GM12878 (cell line): ENCODE data around the gene DNAJC25. TPM values are rescaled to one million over a fixed set of nuclear protein-coding genes. Genes with fewer than 3 reads are reported as not detected.

ENCODE experiments used
- ATAC-seq: fragments of 200-7000 bp; cut with Tn5 transposase; 3 replicates; pipeline ENCODE4 v1.9.1; 2020; ENCODE audit warnings: mild to moderate bottlenecking, moderate library complexity
- BruUV-seq: library from RNA; stranded (reverse); fragments of 400-500 nt; replicated peaks from 2 replicates; lab custom pipeline; 2021; lab: Mats Ljungman, UMichigan
- CTCF ChIA-PET: fragments of 300-600 bp; sonication (Branson Sonifier 250); formaldehyde crosslinking; extraction: SDS; loops from one replicate; lab custom pipeline; 2021; ENCODE audit warnings: inconsistent platforms; lab: Yijun Ruan, JAX
- POLR2A ChIA-PET: fragments of 350-600 bp; formaldehyde crosslinking; extraction: SDS; loops from one replicate; lab custom pipeline; 2021; ENCODE audit warnings: inconsistent platforms; lab: Charles Lee
- RAD21 ChIA-PET: fragments of 300-600 bp; sonication (Branson Sonifier 250); formaldehyde crosslinking; loops from one replicate; lab custom pipeline; 2023; ENCODE audit warnings: antibody characterized with exemption; ENCODE audit not compliant: unreplicated experiment; lab: Charles Lee
- SMC1A ChIA-PET: fragments of 300-600 bp; sonication (Branson Sonifier 250); formaldehyde crosslinking; loops from one replicate; lab custom pipeline; 2023; ENCODE audit not compliant: unreplicated experiment, uncharacterized antibody; lab: Charles Lee
- DNase-seq: peaks from one replicate; pipeline ENCODE4 v3.0.0-alpha.2; 2011; ENCODE audit warnings: low read depth, low spot score
- FAIRE-seq: peaks from 3 replicates; lab custom pipeline; 2011; peaks lifted over from hg19 to GRCh38; lab: Jason Lieb, UNC
- H2AFZ ChIP-seq: 2 replicates; pipeline ENCODE4 v1.6.0; 2011; ENCODE audit warnings: low read depth, low read length, control low read depth; ENCODE audit not compliant: control insufficient read depth
- H3K27ac ChIP-seq: 2 replicates; pipeline ENCODE4 v1.5.1; 2011; ENCODE audit warnings: control low read depth; ENCODE audit not compliant: control insufficient read depth, insufficient read depth
- H3K27me3 ChIP-seq, 2 experiments: replicated peaks in 1 of 2; 2 replicates each; pipeline versions ENCODE4 v1.6.0 to v1.6.1; 2011; ENCODE audit warnings: low read length in 1 of 2; ENCODE audit not compliant: control insufficient read depth in 2 of 2, insufficient read depth in 2 of 2
- H3K36me3 ChIP-seq, 2 experiments: 2 replicates each; pipeline ENCODE4 v1.5.1; 2011; ENCODE audit warnings: low read length in 1 of 2; ENCODE audit not compliant: control insufficient read depth in 2 of 2, insufficient read depth in 2 of 2
- H3K4me1 ChIP-seq: 2 replicates; pipeline ENCODE4 v1.6.1; 2011; ENCODE audit warnings: mild to moderate bottlenecking, low read length, moderate library complexity, mixed read lengths; ENCODE audit not compliant: control insufficient read depth, insufficient read depth
- H3K4me2 ChIP-seq: 2 replicates; pipeline ENCODE4 v1.6.0; 2011; ENCODE audit warnings: control low read depth; ENCODE audit not compliant: control insufficient read depth, insufficient read depth
- H3K4me3 ChIP-seq: fragments of 200-600 bp; sonication (generic); 2 replicates; pipeline ENCODE4 v1.5.1; 2016
- H3K79me2 ChIP-seq: 2 replicates; pipeline ENCODE4 v1.6.0; 2011; ENCODE audit warnings: low read length; ENCODE audit not compliant: control insufficient read depth, insufficient read depth
- H3K9ac ChIP-seq: 2 replicates; pipeline ENCODE4 v1.8.0; 2011; ENCODE audit warnings: low read length, control low read depth, mixed read lengths; ENCODE audit not compliant: control insufficient read depth, insufficient read depth
- H3K9me3 ChIP-seq: replicated peaks from 3 replicates; pipeline ENCODE4 v1.5.1; 2011; ENCODE audit warnings: mild to moderate bottlenecking, low read length; ENCODE audit not compliant: control insufficient read depth, insufficient read depth
- H4K20me1 ChIP-seq: 2 replicates; pipeline ENCODE4 v1.6.0; 2011; ENCODE audit not compliant: control insufficient read depth, insufficient read depth
- ATF2 ChIP-seq: IDR thresholded peaks from 2 replicates; pipeline ENCODE4 v1.6.1; 2012; ENCODE audit warnings: low read length, inconsistent platforms
- BCL11A ChIP-seq: IDR thresholded peaks from 2 replicates; pipeline ENCODE4 v1.6.1; 2011; ENCODE audit warnings: low read depth, low read length
- CBX5 ChIP-seq: sonication (generic); IDR thresholded peaks from 2 replicates; pipeline ENCODE4 v1.6.1; 2016; ENCODE audit warnings: low read depth, moderate library complexity, mild to moderate bottlenecking, inconsistent platforms
- CHD2 ChIP-seq: IDR thresholded peaks from 2 replicates; pipeline ENCODE4 v1.6.1; 2011; ENCODE audit warnings: low read depth, low read length, improper control_type of control experiment, borderline replicate concordance
- HDAC6 ChIP-seq: fragments of 200-600 bp; sonication (generic); IDR thresholded peaks from one replicate; pipeline ENCODE4 v1.8.0; 2017; ENCODE audit warnings: antibody characterized with exemption; ENCODE audit not compliant: unreplicated experiment
- MEF2B ChIP-seq: fragments of 450-650 bp; IDR thresholded peaks from 2 replicates; pipeline ENCODE4 v1.6.1; 2018; ENCODE audit warnings: mild to moderate bottlenecking, moderate library complexity; ENCODE audit not compliant: partially characterized antibody, poor library complexity, severe bottlenecking
- RELA ChIP-seq: fragments of 450-650 bp; IDR thresholded peaks from 2 replicates; pipeline ENCODE4 v1.8.0; 2014; ENCODE audit warnings: borderline replicate concordance; ENCODE audit not compliant: partially characterized antibody
- RUNX3 ChIP-seq: IDR thresholded peaks from 2 replicates; pipeline ENCODE4 v1.6.1; 2012; ENCODE audit warnings: low read length, inconsistent platforms
- SUZ12 ChIP-seq: fragments of 200-600 bp; sonication (generic); IDR thresholded peaks from one replicate; pipeline ENCODE4 v1.6.1; 2018; ENCODE audit warnings: antibody characterized with exemption, mild to moderate bottlenecking; ENCODE audit not compliant: unreplicated experiment
- WGBS: methylation state at CpG from one replicate; pipeline ENCODE4 v1.1.6; 2016; ENCODE audit warnings: low lambda C conversion rate; ENCODE audit not compliant: insufficient replicate concordance, insufficient coverage; ENCODE audit errors: missing lambda C conversion rate; 5-methylcytosine and 5-hydroxymethylcytosine counted together
- in situ Hi-C: fragments of 300-500 bp; cut with MboI; formaldehyde crosslinking; loops from 9 replicates; pipeline ENCODE4 v1.14.3; 2018; ENCODE audit warnings: mixed read lengths
- intact Hi-C: fragments of 100-400 bp; cut with micrococcal nuclease; formaldehyde crosslinking; loops from one replicate; pipeline ENCODE4 v1.14.2; 2022; ENCODE audit not compliant: unreplicated experiment
- polyA plus RNA-seq, 11 experiments: library from polyadenylated mRNA; depleted of rRNA in 4 of 11; unstranded in 6 of 11; stranded (reverse) in 5 of 11; fragments of >200 nt; fragmentation: Nextera tagmentation in 4 of 11; fragmentation: Illumina TruSeq in 1 of 11; extraction: Ambion mirVana in 4 of 11; extraction: Trizol in 1 of 11; gene quantifications; 1 replicate in 1 of 11; 2 replicates in 10 of 11; pipeline versions ENCODE4 v1.2.1 to v1.2.3, GENCODE V29; 2011 to 2016; ENCODE audit warnings: inconsistent platforms in 2 of 11, missing spikeins in 2 of 11, low read depth in 1 of 11
- total RNA-seq, 4 experiments: library from RNA; depleted of rRNA in 3 of 4; stranded (reverse); fragments of >200 nt in 3 of 4; fragmentation: Illumina TruSeq in 1 of 4; extraction: Trizol in 1 of 4; gene quantifications; 2 replicates each; pipeline versions ENCODE4 v1.2.1 to v1.2.3, GENCODE V29; 2013 to 2021

The DNAJC25 gene
- total and polyA plus RNA-seq, 10 of the 15 experiments (the other 5 are each of a cell fraction or from before 2014, with no cell fraction given) = 2.4 to 6.4 (median 4.0) TPM

GRCh38 chr9:111628411-111628810 is 2.7 kb upstream of the DNAJC25 start (continued):
- TF ChIP-seq ATF2 = no peak
- TF ChIP-seq BCL11A = no peak
- no peak for TF ChIP-seq HDAC6
- TF ChIP-seq RUNX3 = no peak
- TF ChIP-seq RELA = no peak
- TF ChIP-seq SUZ12 = no peak
- TF ChIP-seq MEF2B = no peak
- no peak for TF ChIP-seq CHD2
- TF ChIP-seq, all 136 proteins: peak for 0

- peak overlapping the region; percentile 93 for H3K4me2 ChIP-seq
- intact Hi-C loops (loop anchor here (2.0 to 10.0 kb wide), 4 partner anchors 32 to 1376 kb away; partner anchors contain the start of gene TXN), in situ Hi-C loops (no loop called here)
- no peaks in the 10 kb centered on the region for H3K9me3 ChIP-seq
- H3K79me2 ChIP-seq = peaks cover 41% of the 10 kb centered on the region
- no peaks in the 10 kb centered on the region for H3K36me3 ChIP-seq
- TF ChIP-seq BCL11A (no peak), CBX5 (0 out of 2 replicates have a peak, but pooled peaks have one; percentile 3)
- H3K4me3 ChIP-seq = peak overlapping the region; percentile 74
- no TSS peak for BruUV-seq
- H3K27ac ChIP-seq = peak overlapping the region; percentile 20; the same call in 1 of the 2 replicates
- WGBS = 29% methylated on average over 17 of the region's 17 CpGs
- ATAC-seq (peak; percentile 35), FAIRE-seq (no peak), DNase-seq (no peak)
- ChIA-PET RAD21 (interaction anchor here (0.6 kb wide), 1 partner anchor 362 kb away, joined by 3 read pairs; no protein-coding TSS in a partner anchor), SMC1A (interaction anchor here (1.0 to 1.2 kb wide), 2 partner anchors 32 to 63 kb away, joined by 3 read pairs; no protein-coding TSS in a partner anchor), CTCF (no interaction called here), POLR2A (interaction anchor here (1.1 kb wide), 1 partner anchor 147 kb away, joined by 3 read pairs; the partner anchor contains the start of gene ECPAS)
- H3K9ac ChIP-seq = peak overlapping the region; percentile 21
- H4K20me1 ChIP-seq = no peaks in the 10 kb centered on the region
- H3K4me1 ChIP-seq = no peaks in the 10 kb centered on the region; the same call in 1 of the 2 replicates
- H3K27me3 ChIP-seq = no peaks in the 10 kb centered on the region
- H2AFZ ChIP-seq = peak overlapping the region; percentile 99
These were observed 761 bp upstream of the DNAJC25 start for GRCh38 chr9:111630182-111630963.
